Cardiac fibroblast (primary cell): ENCODE measurements around the gene EDIL3.

Experiments used
- DNase-seq, 2 donors: peaks; one replicate each; pipeline versions ENCODE4 v3.0.0 to v3.0.0-alpha.2; 2010; ENCODE audit warnings: low read depth in 2 of 2
- H3K4me3 ChIP-seq, 2 donors: replicated peaks in 1 of 2; 1 replicate in 1 of 2; 2 replicates in 1 of 2; pipeline ENCODE4 v1.5.1; 2011; ENCODE audit warnings: low read depth in 2 of 2, low read length in 2 of 2, mild to moderate bottlenecking in 2 of 2, moderate library complexity in 1 of 2
- TF ChIP-seq, protein P1 (sequence below): IDR thresholded peaks from one replicate; pipeline ENCODE4 v1.5.1; 2011; ENCODE audit warnings: low read depth, mild to moderate bottlenecking, low read length, inconsistent platforms

EDIL3 gene

GRCh38 chr5:84287951-84288350, 96.7 kb downstream of the EDIL3 start:
- no peak overlapping the region for H3K4me3 ChIP-seq
- peak; percentile 86 to 91 for DNase-seq
- TF ChIP-seq, protein P1, sequence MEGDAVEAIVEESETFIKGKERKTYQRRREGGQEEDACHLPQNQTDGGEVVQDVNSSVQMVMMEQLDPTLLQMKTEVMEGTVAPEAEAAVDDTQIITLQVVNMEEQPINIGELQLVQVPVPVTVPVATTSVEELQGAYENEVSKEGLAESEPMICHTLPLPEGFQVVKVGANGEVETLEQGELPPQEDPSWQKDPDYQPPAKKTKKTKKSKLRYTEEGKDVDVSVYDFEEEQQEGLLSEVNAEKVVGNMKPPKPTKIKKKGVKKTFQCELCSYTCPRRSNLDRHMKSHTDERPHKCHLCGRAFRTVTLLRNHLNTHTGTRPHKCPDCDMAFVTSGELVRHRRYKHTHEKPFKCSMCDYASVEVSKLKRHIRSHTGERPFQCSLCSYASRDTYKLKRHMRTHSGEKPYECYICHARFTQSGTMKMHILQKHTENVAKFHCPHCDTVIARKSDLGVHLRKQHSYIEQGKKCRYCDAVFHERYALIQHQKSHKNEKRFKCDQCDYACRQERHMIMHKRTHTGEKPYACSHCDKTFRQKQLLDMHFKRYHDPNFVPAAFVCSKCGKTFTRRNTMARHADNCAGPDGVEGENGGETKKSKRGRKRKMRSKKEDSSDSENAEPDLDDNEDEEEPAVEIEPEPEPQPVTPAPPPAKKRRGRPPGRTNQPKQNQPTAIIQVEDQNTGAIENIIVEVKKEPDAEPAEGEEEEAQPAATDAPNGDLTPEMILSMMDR, result no peak

DNA sequence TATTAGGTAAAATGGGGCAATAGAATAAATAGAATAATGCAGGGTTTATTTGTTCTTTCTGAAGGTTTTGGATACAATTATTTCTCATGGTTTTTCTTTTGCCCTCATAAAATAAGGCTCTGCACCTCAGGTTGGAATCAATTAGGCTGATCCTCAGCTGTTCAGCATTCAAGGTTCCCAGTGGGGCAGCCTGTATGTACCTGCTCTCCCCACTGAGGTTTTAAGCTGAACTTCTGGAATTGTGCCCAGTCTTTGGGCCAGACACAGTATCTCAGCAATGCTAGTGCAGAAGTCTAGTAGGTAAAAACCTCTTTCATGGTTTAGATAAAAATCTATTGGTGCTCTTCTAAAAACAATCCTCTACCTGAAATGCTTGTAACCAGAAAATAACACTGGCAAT, 98.0 kb downstream of the EDIL3 start:
- DNase-seq, result no peak
- TF ChIP-seq, protein P1, result no peak
- H3K4me3 ChIP-seq, result no peak overlapping the region

DNA sequence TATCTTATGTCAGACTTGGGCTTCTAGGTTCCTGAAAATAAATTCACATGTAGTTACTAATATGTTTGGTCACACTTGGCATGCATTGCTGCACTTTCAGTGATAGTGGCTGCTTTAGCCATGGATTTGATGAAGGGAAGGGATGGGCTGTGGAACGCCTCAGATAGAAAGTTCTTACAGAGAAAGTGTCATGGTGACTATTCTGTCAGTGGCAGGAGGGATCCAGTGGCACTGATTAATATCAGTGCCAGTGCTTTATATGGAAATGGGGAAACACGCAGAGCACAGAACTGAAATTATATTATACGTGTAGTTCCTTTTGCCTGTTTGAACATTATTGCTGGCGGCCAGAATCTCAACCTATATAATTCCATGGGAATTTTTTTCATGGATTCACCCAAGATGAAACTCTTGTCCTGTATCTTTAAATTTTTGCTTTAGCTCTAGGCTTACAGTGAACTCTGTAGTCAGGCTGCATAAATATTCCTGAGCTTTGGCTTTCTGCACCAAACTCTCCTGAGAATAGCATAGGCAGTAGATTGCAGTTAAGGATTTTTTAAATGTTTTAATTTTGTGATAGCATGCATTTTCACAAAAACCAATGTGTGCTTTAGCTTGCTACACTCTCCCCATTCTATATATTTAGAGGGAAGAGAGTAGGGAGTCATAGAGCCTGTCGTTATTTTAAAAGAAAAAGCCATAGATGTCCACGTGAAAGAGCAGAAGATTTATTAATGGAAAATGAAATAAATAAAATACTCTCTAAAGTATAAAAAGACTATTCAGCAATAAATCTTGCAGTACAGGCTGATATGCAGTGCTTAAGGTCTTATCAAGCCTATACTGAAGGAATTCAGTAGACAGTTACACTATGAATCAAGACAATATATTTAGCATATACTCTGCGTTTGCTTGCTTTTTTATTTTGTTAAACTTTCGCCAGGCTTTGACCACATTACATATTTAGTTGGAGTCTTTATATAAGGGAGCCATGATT, 98.7 kb downstream of the EDIL3 start:
- no peak for DNase-seq
- no peak overlapping the region for H3K4me3 ChIP-seq

DNA sequence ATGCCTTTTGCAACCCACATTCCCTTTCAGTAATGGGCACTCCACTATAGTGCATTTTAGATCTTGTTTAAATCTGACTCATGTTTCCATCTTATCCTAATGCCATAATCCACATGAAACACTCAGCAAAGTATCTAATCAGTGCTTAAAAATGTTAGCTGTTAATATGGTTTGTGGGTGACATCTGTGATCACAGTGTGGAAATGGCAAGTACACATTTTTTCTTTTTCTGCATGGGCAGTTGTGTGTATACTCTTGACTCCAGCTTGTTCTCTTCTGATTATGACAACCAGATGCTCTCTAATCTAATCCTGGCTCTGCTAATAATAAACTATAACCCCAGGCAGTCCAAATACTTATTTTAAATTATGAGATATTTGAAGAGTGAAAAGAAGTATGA, 103.3 kb downstream of the EDIL3 start:
- DNase-seq, result no peak
- TF ChIP-seq, protein P1, result no peak
- no peak overlapping the region for H3K4me3 ChIP-seq

More for the DNA sequence above, 98.7 kb downstream of the EDIL3 start:
- TF ChIP-seq, protein P1, result no peak

DNA sequence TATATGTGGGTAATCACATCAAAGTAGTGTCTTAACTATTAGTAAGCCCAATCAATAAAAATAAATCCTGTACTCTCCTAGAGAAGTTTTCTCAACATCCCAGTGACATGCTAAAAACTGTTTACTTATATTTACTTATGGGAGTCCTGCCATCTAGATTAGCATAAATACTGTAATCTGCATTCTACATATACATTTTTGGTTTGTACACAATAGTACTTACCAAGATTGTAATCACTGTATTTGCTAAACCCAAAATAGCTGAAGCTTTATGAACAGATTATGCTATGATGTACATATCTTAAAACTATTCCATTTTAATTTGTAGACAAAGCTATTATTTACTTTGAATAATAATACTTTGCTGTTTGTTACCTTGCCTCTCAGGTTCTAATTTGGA, 105.4 kb downstream of the EDIL3 start:
- DNase-seq, result no peak
- no peak overlapping the region for H3K4me3 ChIP-seq
- TF ChIP-seq, protein P1, result no peak

GRCh38 chr5:84275609-84276008, 109.1 kb downstream of the EDIL3 start:
- no peak for DNase-seq
- H3K4me3 ChIP-seq, result no peak overlapping the region
- TF ChIP-seq, protein P1, result no peak
